ENCODE measurements around the gene MRPL14. TPM values are rescaled to one million over a fixed set of nuclear protein-coding genes. Genes with fewer than 3 reads are reported as not detected.

Gene MRPL14
- total RNA-seq, 2 experiments from 2014 or later: 51.3 to 87.2 TPM

DNA sequence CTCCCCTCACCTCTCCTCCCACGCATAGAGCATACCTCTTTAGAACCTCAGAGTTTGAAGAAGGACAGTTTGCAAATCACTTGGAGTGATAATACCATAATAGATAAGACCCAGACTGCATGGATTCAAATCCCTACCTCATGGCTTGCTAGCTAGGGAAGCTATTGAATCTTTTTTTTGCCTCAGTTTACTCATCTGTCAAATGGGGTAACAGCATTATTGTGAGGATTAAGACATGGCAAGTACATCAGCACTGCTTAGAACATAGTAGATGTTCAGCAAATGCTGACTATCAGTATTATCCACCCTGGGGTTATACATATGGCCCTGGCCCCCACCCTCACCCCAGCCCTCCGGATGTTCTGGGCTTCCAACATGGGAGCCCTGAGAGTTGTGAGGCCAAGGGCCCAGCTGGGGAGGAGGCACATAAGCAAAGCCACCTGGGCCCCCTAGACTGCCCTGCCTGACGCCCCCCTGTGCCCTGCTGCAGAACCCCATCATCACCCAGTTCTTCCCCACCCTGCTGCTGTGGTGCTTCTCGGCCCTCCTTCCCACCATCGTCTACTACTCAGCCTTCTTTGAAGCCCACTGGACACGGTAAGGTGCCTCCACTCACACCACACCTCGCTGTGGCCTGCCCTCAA, 22.2 kb upstream of the MRPL14 start:
- no peaks in the 10 kb centered on the region for H3K79me2 ChIP-seq (ENCODE audit: insufficient read depth, low read depth, low read length)
- H3K4me2 ChIP-seq (ENCODE audit: low read length): no peak overlapping the region
- ChIA-PET POLR2A (interaction anchor here (0.6 kb wide), 1 partner anchor 48 kb away, joined by 4 read pairs; no protein-coding TSS in a partner anchor), CTCF (ENCODE audit: unreplicated experiment) (interaction anchor here (0.8 kb wide), 1 partner anchor 53 kb away, joined by 3 read pairs; no protein-coding TSS in a partner anchor)
- H3K27ac ChIP-seq (ENCODE audit: low read depth, low read length, poor library complexity, severe bottlenecking): no peak overlapping the region
- H4K20me1 ChIP-seq (ENCODE audit: insufficient read depth, low read length): no peaks in the 10 kb centered on the region
- no peaks in the 10 kb centered on the region for H3K36me3 ChIP-seq (ENCODE audit: insufficient read depth, low read length)
- H3K9me2 ChIP-seq (ENCODE audit: insufficient read depth, low read length): no peaks in the 10 kb centered on the region
- no peaks in the 10 kb centered on the region for H3K9me3 ChIP-seq (ENCODE audit: low read length)
- no peak overlapping the region for H3K4me3 ChIP-seq (ENCODE audit: low read depth, low read length, poor library complexity, severe bottlenecking)
- H3K4me1 ChIP-seq (ENCODE audit: insufficient read depth, low read length, poor library complexity, severe bottlenecking): peaks cover 4% of the 10 kb centered on the region
- H2AFZ ChIP-seq (ENCODE audit: low read length): no peak overlapping the region
- no peak for TF ChIP-seq EZH2phosphoT487 (IDR thresholded peaks at IDR 0.05; ENCODE audit: borderline replicate concordance, low read depth, low read length)
- TF ChIP-seq, protein P1, sequence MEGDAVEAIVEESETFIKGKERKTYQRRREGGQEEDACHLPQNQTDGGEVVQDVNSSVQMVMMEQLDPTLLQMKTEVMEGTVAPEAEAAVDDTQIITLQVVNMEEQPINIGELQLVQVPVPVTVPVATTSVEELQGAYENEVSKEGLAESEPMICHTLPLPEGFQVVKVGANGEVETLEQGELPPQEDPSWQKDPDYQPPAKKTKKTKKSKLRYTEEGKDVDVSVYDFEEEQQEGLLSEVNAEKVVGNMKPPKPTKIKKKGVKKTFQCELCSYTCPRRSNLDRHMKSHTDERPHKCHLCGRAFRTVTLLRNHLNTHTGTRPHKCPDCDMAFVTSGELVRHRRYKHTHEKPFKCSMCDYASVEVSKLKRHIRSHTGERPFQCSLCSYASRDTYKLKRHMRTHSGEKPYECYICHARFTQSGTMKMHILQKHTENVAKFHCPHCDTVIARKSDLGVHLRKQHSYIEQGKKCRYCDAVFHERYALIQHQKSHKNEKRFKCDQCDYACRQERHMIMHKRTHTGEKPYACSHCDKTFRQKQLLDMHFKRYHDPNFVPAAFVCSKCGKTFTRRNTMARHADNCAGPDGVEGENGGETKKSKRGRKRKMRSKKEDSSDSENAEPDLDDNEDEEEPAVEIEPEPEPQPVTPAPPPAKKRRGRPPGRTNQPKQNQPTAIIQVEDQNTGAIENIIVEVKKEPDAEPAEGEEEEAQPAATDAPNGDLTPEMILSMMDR (conservative IDR thresholded peaks at IDR 0.05; ENCODE audit: low read length): no peak
- intact Hi-C loops (cut with micrococcal nuclease; ENCODE audit: unreplicated experiment): no loop called here
- no TSS peak for BruUV-seq (replicated peaks)
- DNase-seq (ENCODE audit: low spot score): no peak

DNA sequence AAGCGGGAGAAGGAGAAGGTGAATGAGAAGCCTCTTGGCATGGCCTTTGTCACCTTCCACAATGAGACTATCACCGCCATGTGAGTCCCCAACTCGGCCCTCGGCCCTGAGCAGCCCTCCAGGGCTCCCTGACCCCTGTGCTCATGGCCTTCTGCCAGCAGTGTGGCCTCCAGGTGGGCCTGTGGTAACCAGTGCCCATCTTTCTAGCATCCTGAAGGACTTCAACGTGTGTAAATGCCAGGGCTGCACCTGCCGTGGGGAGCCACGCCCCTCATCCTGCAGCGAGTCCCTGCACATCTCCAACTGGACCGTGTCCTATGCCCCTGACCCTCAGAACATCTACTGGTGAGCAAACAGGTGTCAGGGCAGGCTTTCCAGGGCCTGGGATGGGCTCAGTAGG, 21.1 kb upstream of the MRPL14 start:
- Histone ChIP-seq H3K27ac (ENCODE audit: low read depth, low read length, poor library complexity, severe bottlenecking) (no peak overlapping the region), H3K9me2 (ENCODE audit: insufficient read depth, low read length) (no peaks in the 10 kb centered on the region), H4K20me1 (ENCODE audit: insufficient read depth, low read length) (no peaks in the 10 kb centered on the region), H3K4me1 (ENCODE audit: insufficient read depth, low read length, poor library complexity, severe bottlenecking) (peaks cover 4% of the 10 kb centered on the region), H3K4me2 (ENCODE audit: low read length) (no peak overlapping the region), H3K9me3 (ENCODE audit: low read length) (no peaks in the 10 kb centered on the region), H3K4me3 (ENCODE audit: low read depth, low read length, poor library complexity, severe bottlenecking) (no peak overlapping the region), H3K79me2 (ENCODE audit: insufficient read depth, low read depth, low read length) (no peaks in the 10 kb centered on the region), H2AFZ (ENCODE audit: low read length) (no peak overlapping the region), H3K36me3 (ENCODE audit: insufficient read depth, low read length) (no peaks in the 10 kb centered on the region)
- BruUV-seq (replicated peaks): no TSS peak
- TF ChIP-seq, protein P1 (conservative IDR thresholded peaks at IDR 0.05; ENCODE audit: low read length): no peak
- no peak for TF ChIP-seq EZH2phosphoT487 (IDR thresholded peaks at IDR 0.05; ENCODE audit: borderline replicate concordance, low read depth, low read length)
- intact Hi-C loops (cut with micrococcal nuclease; ENCODE audit: unreplicated experiment): no loop called here
- DNase-seq (ENCODE audit: low spot score): no peak
- ChIA-PET CTCF (ENCODE audit: unreplicated experiment) (no interaction called here), POLR2A (no interaction called here)

DNA sequence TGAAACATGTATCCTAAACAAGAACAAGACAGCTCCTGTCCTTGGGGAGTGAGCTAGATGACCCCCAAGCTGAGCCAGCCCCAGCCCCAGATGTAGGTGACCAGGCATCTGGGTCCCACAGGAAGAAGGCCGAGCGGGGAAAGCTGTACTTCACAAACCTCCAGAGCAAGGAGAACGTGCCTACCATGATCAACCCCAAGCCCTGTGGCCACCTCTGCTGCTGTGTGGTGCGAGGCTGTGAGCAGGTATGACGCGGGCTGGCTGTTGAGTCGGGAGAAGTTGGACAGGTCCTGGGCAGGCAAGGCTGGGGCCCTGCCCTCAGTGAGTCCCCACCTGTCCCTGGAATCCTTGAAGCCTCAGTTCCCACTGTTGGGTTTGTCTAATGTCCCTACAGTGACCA, 20.0 kb upstream of the MRPL14 start:
- no peak overlapping the region for H3K27ac ChIP-seq (ENCODE audit: low read depth, low read length, poor library complexity, severe bottlenecking)
- H3K9me3 ChIP-seq (ENCODE audit: low read length): no peaks in the 10 kb centered on the region
- no peak for DNase-seq (ENCODE audit: low spot score)
- intact Hi-C loops (cut with micrococcal nuclease; ENCODE audit: unreplicated experiment): no loop called here
- no peaks in the 10 kb centered on the region for H4K20me1 ChIP-seq (ENCODE audit: insufficient read depth, low read length)
- H3K36me3 ChIP-seq (ENCODE audit: insufficient read depth, low read length): no peaks in the 10 kb centered on the region
- BruUV-seq (replicated peaks): no TSS peak
- H3K9me2 ChIP-seq (ENCODE audit: insufficient read depth, low read length): no peaks in the 10 kb centered on the region
- CTCF ChIA-PET (ENCODE audit: unreplicated experiment): no interaction called here
- H2AFZ ChIP-seq (ENCODE audit: low read length): no peak overlapping the region
- no peak overlapping the region for H3K4me2 ChIP-seq (ENCODE audit: low read length)
- no peak overlapping the region for H3K4me3 ChIP-seq (ENCODE audit: low read depth, low read length, poor library complexity, severe bottlenecking)
- POLR2A ChIA-PET: no interaction called here
- H3K79me2 ChIP-seq (ENCODE audit: insufficient read depth, low read depth, low read length): no peaks in the 10 kb centered on the region
- H3K4me1 ChIP-seq (ENCODE audit: insufficient read depth, low read length, poor library complexity, severe bottlenecking): peaks cover 4% of the 10 kb centered on the region
- TF ChIP-seq, protein P1 (conservative IDR thresholded peaks at IDR 0.05; ENCODE audit: low read length): no peak
- TF ChIP-seq EZH2phosphoT487 (IDR thresholded peaks at IDR 0.05; ENCODE audit: borderline replicate concordance, low read depth, low read length): no peak

Measured in OCI-LY7 (cell line).